IMR-90 (cell line): ENCODE results near the gene ACKR1. TPM values are rescaled to one million over a fixed set of nuclear protein-coding genes. Genes with fewer than 3 reads are reported as not detected.
A peak's percentile ranks its signal among the peaks of the same experiment; 100 is the strongest.

Source experiments
- ATAC-seq: fragments of 200-7000 bp; cut with Tn5 transposase; 2 replicates; pipeline ENCODE4 v1.9.1; 2020; ENCODE audit warnings: low read depth, mild to moderate bottlenecking, moderate library complexity
- BruUV-seq: library from RNA; stranded (reverse); fragments of 400-500 nt; replicated peaks from 2 replicates; lab custom pipeline; 2021; lab: Mats Ljungman, UMichigan
- CTCF ChIA-PET: fragments of 300-600 bp; formaldehyde crosslinking; extraction: SDS; loops from one replicate; lab custom pipeline; 2021; ENCODE audit warnings: antibody characterized with exemption; lab: Yijun Ruan, JAX
- POLR2A ChIA-PET: fragments of 300-600 bp; sonication (Branson Sonifier 250); formaldehyde crosslinking; loops from one replicate; lab custom pipeline; 2022; ENCODE audit warnings: antibody characterized with exemption; ENCODE audit not compliant: unreplicated experiment; lab: Charles Lee
- DNase-seq: peaks from one replicate; pipeline ENCODE4 v3.0.0; 2013
- H2AFZ ChIP-seq: replicated peaks from 2 replicates; pipeline ENCODE3; 2013; ENCODE audit warnings: low read length, mild to moderate bottlenecking; ENCODE audit not compliant: poor library complexity
- H2AK5ac ChIP-seq: 2 replicates; pipeline ENCODE4 v1.6.1; 2013; ENCODE audit warnings: low read depth, low read length, inconsistent platforms
- H2AK9ac ChIP-seq: replicated peaks from 2 replicates; pipeline ENCODE3; 2013; ENCODE audit warnings: mild to moderate bottlenecking, low read depth, low read length, moderate library complexity; ENCODE audit not compliant: poor library complexity
- H2BK120ac ChIP-seq: 2 replicates; pipeline ENCODE4 v1.6.1; 2013; ENCODE audit warnings: low read depth, low read length, inconsistent platforms
- H2BK15ac ChIP-seq: 3 replicates; pipeline ENCODE4 v1.6.1; 2013; ENCODE audit warnings: low read depth, low read length, inconsistent platforms
- H2BK20ac ChIP-seq: 2 replicates; pipeline ENCODE4 v1.6.1; 2013; ENCODE audit warnings: low read depth, mild to moderate bottlenecking, inconsistent platforms, low read length, moderate library complexity
- H2BK5ac ChIP-seq: 2 replicates; pipeline ENCODE4 v1.6.1; 2013; ENCODE audit warnings: mild to moderate bottlenecking, low read depth, low read length, inconsistent platforms; ENCODE audit not compliant: poor library complexity, severe bottlenecking
- H3K14ac ChIP-seq: replicated peaks from 2 replicates; pipeline ENCODE4 v1.6.1; 2013; ENCODE audit warnings: low read depth, low read length, inconsistent platforms
- H3K18ac ChIP-seq: 2 replicates; pipeline ENCODE4 v1.6.1; 2013; ENCODE audit warnings: low read depth, low read length, control low read depth
- H3K23ac ChIP-seq: 2 replicates; pipeline ENCODE4 v1.6.1; 2013; ENCODE audit warnings: low read depth, low read length, inconsistent platforms
- H3K27ac ChIP-seq: 2 replicates; pipeline ENCODE4 v1.5.1; 2013; ENCODE audit warnings: mild to moderate bottlenecking, control low read depth, low read length; ENCODE audit not compliant: insufficient read depth
- H3K27me3 ChIP-seq: 2 replicates; pipeline ENCODE4 v1.6.1; 2013; ENCODE audit warnings: low read length; ENCODE audit not compliant: control insufficient read depth, insufficient read depth
- H3K36me3 ChIP-seq: 2 replicates; pipeline ENCODE4 v1.6.1; 2013; ENCODE audit warnings: low read length, mixed read lengths; ENCODE audit not compliant: control insufficient read depth, insufficient read depth
- H3K4ac ChIP-seq: 2 replicates; pipeline ENCODE4 v1.6.1; 2013; ENCODE audit warnings: low read depth, low read length, inconsistent platforms
- H3K4me1 ChIP-seq: 2 replicates; pipeline ENCODE4 v1.6.1; 2013; ENCODE audit warnings: low read length, mixed read lengths; ENCODE audit not compliant: control insufficient read depth, insufficient read depth
- H3K4me2 ChIP-seq: 2 replicates; pipeline ENCODE4 v1.6.1; 2013; ENCODE audit warnings: low read depth, mild to moderate bottlenecking, control low read depth, low read length, moderate library complexity
- H3K4me3 ChIP-seq: 2 replicates; pipeline ENCODE4 v1.5.1; 2013; ENCODE audit warnings: low read depth, mild to moderate bottlenecking, control low read depth, low read length, moderate library complexity; ENCODE audit not compliant: insufficient read depth
- H3K56ac ChIP-seq: 2 replicates; pipeline ENCODE4 v1.6.1; 2013; ENCODE audit warnings: low read length, inconsistent platforms; ENCODE audit not compliant: insufficient read depth; ENCODE audit errors: extremely low read depth
- H3K79me1 ChIP-seq, 2 experiments: 2 replicates each; pipeline ENCODE4 v1.6.1; 2013; ENCODE audit warnings: low read length in 2 of 2, inconsistent platforms in 1 of 2, low read depth in 1 of 2
- H3K9ac ChIP-seq: 2 replicates; pipeline ENCODE4 v1.6.1; 2013; ENCODE audit warnings: low read depth, low read length, control low read depth
- H3K9me1 ChIP-seq: 2 replicates; pipeline ENCODE4 v1.6.1; 2013; ENCODE audit warnings: low read length, inconsistent platforms; ENCODE audit not compliant: insufficient read depth
- H3K9me3 ChIP-seq: 2 replicates; pipeline ENCODE4 v1.6.1; 2013; ENCODE audit warnings: low read length; ENCODE audit not compliant: control insufficient read depth, insufficient read depth
- H4K20me1 ChIP-seq: 2 replicates; pipeline ENCODE4 v1.6.1; 2013; ENCODE audit warnings: low read length, inconsistent platforms; ENCODE audit not compliant: insufficient read depth
- H4K5ac ChIP-seq: 2 replicates; pipeline ENCODE4 v1.6.1; 2013; ENCODE audit warnings: mild to moderate bottlenecking, low read depth, low read length, control low read depth
- H4K8ac ChIP-seq, 2 experiments: 2 replicates each; pipeline ENCODE4 v1.6.1; 2013; ENCODE audit warnings: low read depth in 2 of 2, low read length in 2 of 2, control low read depth in 1 of 2, inconsistent platforms in 1 of 2
- H4K91ac ChIP-seq: 2 replicates; pipeline ENCODE4 v1.6.1; 2013; ENCODE audit warnings: low read depth, low read length, inconsistent platforms; ENCODE audit not compliant: insufficient read depth
- BHLHE40 ChIP-seq: fragments of 150-350 bp; IDR thresholded peaks from 2 replicates; pipeline ENCODE4 v1.6.1; 2016; ENCODE audit warnings: mild to moderate bottlenecking, low read depth, low read length
- CEBPB ChIP-seq: IDR thresholded peaks from 2 replicates; pipeline ENCODE4 v1.6.1; 2012; ENCODE audit warnings: low read depth, low read length, improper control_type of control experiment
- CTCF ChIP-seq: conservative IDR thresholded peaks from 2 replicates; pipeline ENCODE4 v1.5.1; 2012; ENCODE audit warnings: mild to moderate bottlenecking, low read depth, low read length, improper control_type of control experiment
- FOS ChIP-seq: fragments of 150-350 bp; IDR thresholded peaks from 2 replicates; pipeline ENCODE4 v1.6.1; 2016; ENCODE audit warnings: low read depth, low read length
- MAFK ChIP-seq: IDR thresholded peaks from 2 replicates; pipeline ENCODE4 v1.6.1; 2012; ENCODE audit warnings: low read depth, low read length, improper control_type of control experiment
- MAZ ChIP-seq: IDR thresholded peaks from 2 replicates; pipeline ENCODE4 v1.6.1; 2012; ENCODE audit warnings: low read depth, mild to moderate bottlenecking, low read length, improper control_type of control experiment, moderate library complexity, borderline replicate concordance
- RAD21 ChIP-seq: IDR thresholded peaks from 2 replicates; pipeline ENCODE4 v1.6.1; 2012; ENCODE audit warnings: low read length, improper control_type of control experiment
- RCOR1 ChIP-seq: IDR thresholded peaks from 2 replicates; pipeline ENCODE4 v1.6.1; 2012; ENCODE audit warnings: mild to moderate bottlenecking, low read length, improper control_type of control experiment; ENCODE audit not compliant: insufficient replicate concordance
- SMC3 ChIP-seq: fragments of 150-350 bp; IDR thresholded peaks from 2 replicates; pipeline ENCODE4 v1.6.1; 2016; ENCODE audit warnings: low read depth, mild to moderate bottlenecking, antibody characterized with exemption, low read length, moderate library complexity
- WGBS, 2 experiments: methylation state at CpG; one replicate each; pipeline versions ENCODE4 v1.1.5 to v1.1.7; 2013; ENCODE audit warnings: missing lambda C conversion rate in 2 of 2; ENCODE audit not compliant: insufficient read length in 1 of 2; ENCODE audit errors: extremely low coverage in 2 of 2; 5-methylcytosine and 5-hydroxymethylcytosine counted together
- dilution Hi-C: fragments of 300-500 bp; cut with HindIII; formaldehyde crosslinking; loops from one replicate; pipeline ENCODE4 v1.14.3; 2018; ENCODE audit warnings: low sequenced_read_pairs; ENCODE audit not compliant: unreplicated experiment
- in situ Hi-C: fragments of 300-500 bp; cut with MboI; formaldehyde crosslinking; loops from 3 replicates; pipeline ENCODE4 v1.14.3; 2019; ENCODE audit warnings: low sequenced_read_pairs, inconsistent platforms, mixed read lengths
- intact Hi-C: fragments of 100-400 bp; cut with micrococcal nuclease; formaldehyde crosslinking; loops from 2 replicates; pipeline ENCODE4 v1.10.0; 2022
- polyA plus RNA-seq, 3 experiments: library from polyadenylated mRNA; depleted of rRNA; stranded (reverse); fragments of >200 nt; gene quantifications; 2 replicates each; pipeline ENCODE4 v1.2.3, GENCODE V29; 2012; ENCODE audit warnings: low replicate concordance in 1 of 3
- total RNA-seq: library from RNA; depleted of rRNA; stranded (reverse); fragments of >200 nt; gene quantifications from 2 replicates; pipeline ENCODE4 v1.2.3, GENCODE V29; 2012

ACKR1 gene
- total and polyA plus RNA-seq, 2 of the 4 experiments (the other 2 are of a cell fraction) = not detected

GRCh38 chr1:159161001-159161718, 43.5 kb upstream of the ACKR1 start:
- peak overlapping the region; percentile 54; the same call in 1 of the 2 replicates for H3K4me2 ChIP-seq
- no peak overlapping the region for H3K27ac ChIP-seq
- H3K4me3 ChIP-seq = no peak overlapping the region
- no peak overlapping the region for H3K4ac ChIP-seq
- no peaks in the 10 kb centered on the region for H3K79me1 ChIP-seq
- H2BK120ac ChIP-seq = no peak overlapping the region
- TF ChIP-seq RAD21 (peak; percentile 95), MAZ (0 out of 2 replicates have a peak, but pooled peaks have one; percentile 18), CEBPB (no peak), RCOR1 (no peak), CTCF (peak; percentile 100), FOS (peak; percentile 49; the same call in 1 of the 2 replicates), SMC3 (peak; percentile 93), MAFK (no peak), BHLHE40 (no peak)
- no peaks in the 10 kb centered on the region for H3K36me3 ChIP-seq
- no peak overlapping the region for H4K5ac ChIP-seq
- dilution Hi-C loops (no loop called here), intact Hi-C loops (loop anchor here (1.0 to 2.0 kb wide), 6 partner anchors 37 to 846 kb away; partner anchors contain the start of gene DUSP23), in situ Hi-C loops (loop anchor here (5.0 kb wide), 1 partner anchor 36 kb away; no protein-coding TSS in a partner anchor)
- H2AK9ac ChIP-seq = no peak overlapping the region
- no peaks in the 10 kb centered on the region for H3K9me1 ChIP-seq
- H3K14ac ChIP-seq = no peak overlapping the region
- WGBS, 2 experiments = no CpG with 5 or more reads among the region's 4 CpGs
- no peaks in the 10 kb centered on the region for H3K27me3 ChIP-seq
- H2BK20ac ChIP-seq = no peak overlapping the region
- no peaks in the 10 kb centered on the region for H3K9me3 ChIP-seq
- H3K23ac ChIP-seq = no peak overlapping the region
- DNase-seq (peak; percentile 86), ATAC-seq (peak; percentile 100)
- peaks cover 2% of the 10 kb centered on the region; the same call in 1 of the 2 replicates for H3K4me1 ChIP-seq
- no TSS peak for BruUV-seq
- H3K18ac ChIP-seq = no peak overlapping the region
- H2BK5ac ChIP-seq = no peak overlapping the region
- H2AK5ac ChIP-seq = no peak overlapping the region
- no peak overlapping the region for H2AFZ ChIP-seq
- no peak overlapping the region for H3K56ac ChIP-seq
- POLR2A ChIA-PET = no interaction called here
- H4K8ac ChIP-seq = no peak overlapping the region
- no peak overlapping the region for H2BK15ac ChIP-seq
- H3K9ac ChIP-seq = no peak overlapping the region
- no peak overlapping the region for H4K91ac ChIP-seq
- no peaks in the 10 kb centered on the region for H4K20me1 ChIP-seq
- CTCF ChIA-PET = interaction anchor here (0.7 to 1.7 kb wide), 10 partner anchors 9 to 731 kb away, joined by 3 to 10 read pairs (median 3); no protein-coding TSS in a partner anchor
